ENCODE results near the gene TTC39C. TPM values are rescaled to one million over a fixed set of nuclear protein-coding genes. Genes with fewer than 3 reads are reported as not detected.

TTC39C gene
- total RNA-seq, 2 experiments from 2014 or later = 82.6 to 91.8 TPM

- H3K27me3 Mint-ChIP-seq = no peaks in the 10 kb centered on the region
- ChIA-PET POLR2A (no interaction called here), CTCF (no interaction called here)
- Histone ChIP-seq H3K27me3 (ENCODE audit: control insufficient read depth in 1 of 2, insufficient read depth in 2 of 2, low read length in 2 of 2) (no peaks in the 10 kb centered on the region), H3K4me3 (ENCODE audit: low read length) (no peak overlapping the region), H3K9me3 (ENCODE audit: control insufficient read depth in 1 of 2, insufficient read depth in 1 of 2, low read length in 2 of 2) (no peaks in the 10 kb centered on the region), H3K36me3 (ENCODE audit: insufficient read depth, low read length) (no peaks in the 10 kb centered on the region), H3K27ac (ENCODE audit: low read depth in 1 of 2, low read length in 2 of 2) (no peak overlapping the region), H3K4me1 (ENCODE audit: insufficient read depth, low read length) (no peaks in the 10 kb centered on the region)
- intact Hi-C loops (cut with DNase I, micrococcal nuclease) = loop anchor here (2.0 to 5.0 kb wide), 2 partner anchors 310 to 311 kb away; no protein-coding TSS in a partner anchor
- DNase-seq = no peak
- H3K27ac Mint-ChIP-seq = no peak overlapping the region
- TF ChIP-seq CTCF (IDR thresholded peaks at IDR 0.05) = no peak
- no peaks in the 10 kb centered on the region for H3K36me3 Mint-ChIP-seq (ENCODE audit: low read depth)
- no peaks in the 10 kb centered on the region for H3K9me3 Mint-ChIP-seq
- no peak overlapping the region for H3K4me3 Mint-ChIP-seq
- no peak for ATAC-seq (ENCODE audit: poor library complexity)
- H3K4me1 Mint-ChIP-seq (ENCODE audit: low read depth) = no peaks in the 10 kb centered on the region
Observed at GRCh38 chr18:24177499-24178133, 163.1 kb downstream of the TTC39C start.

GRCh38 chr18:24180048-24180447 lies 165.5 kb downstream of the TTC39C start:
- POLR2A ChIA-PET = no interaction called here
- Mint-ChIP-seq H3K36me3 (ENCODE audit: low read depth) (no peaks in the 10 kb centered on the region), H3K9me3 (no peaks in the 10 kb centered on the region), H3K27me3 (no peaks in the 10 kb centered on the region), H3K4me3 (no peak overlapping the region), H3K27ac (no peak overlapping the region), H3K4me1 (ENCODE audit: low read depth) (no peaks in the 10 kb centered on the region)
- Histone ChIP-seq H3K4me3 (ENCODE audit: low read length) (no peak overlapping the region), H3K27me3 (ENCODE audit: control insufficient read depth in 1 of 2, insufficient read depth in 2 of 2, low read length in 2 of 2) (no peaks in the 10 kb centered on the region), H3K4me1 (ENCODE audit: insufficient read depth, low read length) (no peaks in the 10 kb centered on the region), H3K9me3 (ENCODE audit: control insufficient read depth in 1 of 2, insufficient read depth in 1 of 2, low read length in 2 of 2) (no peaks in the 10 kb centered on the region), H3K36me3 (ENCODE audit: insufficient read depth, low read length) (no peaks in the 10 kb centered on the region), H3K27ac (ENCODE audit: low read depth in 1 of 2, low read length in 2 of 2) (no peak overlapping the region)
- intact Hi-C loops (cut with DNase I, micrococcal nuclease) = no loop called here
- CTCF ChIA-PET = interaction anchor here (0.7 kb wide), 1 partner anchor 1042 kb away, joined by 3 read pairs; no protein-coding TSS in a partner anchor
- no peak for TF ChIP-seq CTCF (IDR thresholded peaks at IDR 0.05)
- no peak for DNase-seq
- no peak for ATAC-seq (ENCODE audit: poor library complexity)

GRCh38 chr18:24181806-24182205 lies 167.3 kb downstream of the TTC39C start:
- Mint-ChIP-seq H3K4me1 (ENCODE audit: low read depth) (no peaks in the 10 kb centered on the region), H3K27me3 (no peaks in the 10 kb centered on the region), H3K27ac (no peak overlapping the region), H3K4me3 (no peak overlapping the region), H3K9me3 (no peaks in the 10 kb centered on the region), H3K36me3 (ENCODE audit: low read depth) (no peaks in the 10 kb centered on the region)
- ChIA-PET POLR2A (no interaction called here), CTCF (no interaction called here)
- no peak overlapping the region for H3K4me3 ChIP-seq (ENCODE audit: low read length)
- H3K36me3 ChIP-seq (ENCODE audit: insufficient read depth, low read length) = no peaks in the 10 kb centered on the region
- H3K27me3 ChIP-seq (ENCODE audit: control insufficient read depth in 1 of 2, insufficient read depth in 2 of 2, low read length in 2 of 2) = no peaks in the 10 kb centered on the region
- no peaks in the 10 kb centered on the region for H3K9me3 ChIP-seq (ENCODE audit: control insufficient read depth in 1 of 2, insufficient read depth in 1 of 2, low read length in 2 of 2)
- TF ChIP-seq CTCF (IDR thresholded peaks at IDR 0.05) = no peak
- intact Hi-C loops (cut with DNase I, micrococcal nuclease) = no loop called here
- H3K4me1 ChIP-seq (ENCODE audit: insufficient read depth, low read length) = no peaks in the 10 kb centered on the region
- no peak overlapping the region for H3K27ac ChIP-seq (ENCODE audit: low read depth in 1 of 2, low read length in 2 of 2)
- DNase-seq (no peak), ATAC-seq (ENCODE audit: poor library complexity) (no peak)

Other genes with a start within 250 kb of the TTC39C start
- under 1 TPM; 0.75 to 0.85 TPM for gene CABYR, start 124.3 kb downstream of the TTC39C start, total RNA-seq